H9 (cell line): ENCODE measurements around the gene GRM1. TPM values are rescaled to one million over a fixed set of nuclear protein-coding genes. Genes with fewer than 3 reads are reported as not detected.

Experiments used
- DNase-seq: peaks from one replicate; pipeline ENCODE4 v3.0.0-alpha.2; 2017
- H2AFZ ChIP-seq: one replicate; pipeline ENCODE4 v1.6.1; 2013; ENCODE audit warnings: mild to moderate bottlenecking, low read length, control low read depth, moderate library complexity
- H2AK5ac ChIP-seq: 2 replicates; pipeline ENCODE4 v1.6.1; 2013; ENCODE audit warnings: low read length, control low read depth, mixed read lengths; ENCODE audit not compliant: insufficient read length
- H2BK120ac ChIP-seq: one replicate; pipeline ENCODE4 v1.6.1; 2013; ENCODE audit warnings: low read depth, mild to moderate bottlenecking, low read length, control low read depth, inconsistent platforms; ENCODE audit not compliant: poor library complexity, severe bottlenecking
- H2BK12ac ChIP-seq: 2 replicates; pipeline ENCODE4 v1.6.1; 2013; ENCODE audit warnings: low read length, control low read depth, mixed read lengths, low read depth; ENCODE audit not compliant: insufficient read length
- H2BK15ac ChIP-seq: 2 replicates; pipeline ENCODE4 v1.6.1; 2013; ENCODE audit warnings: low read depth, low read length, control low read depth
- H2BK20ac ChIP-seq: one replicate; pipeline ENCODE4 v1.6.1; 2013; ENCODE audit warnings: low read depth, mild to moderate bottlenecking, low read length, control low read depth, inconsistent platforms; ENCODE audit not compliant: poor library complexity, severe bottlenecking
- H2BK5ac ChIP-seq: 2 replicates; pipeline ENCODE4 v1.6.1; 2013; ENCODE audit warnings: low read length, control low read depth, mixed read lengths; ENCODE audit not compliant: insufficient read length
- H3K14ac ChIP-seq: 2 replicates; pipeline ENCODE4 v1.6.1; 2013; ENCODE audit warnings: low read length, control low read depth; ENCODE audit not compliant: insufficient read depth
- H3K18ac ChIP-seq: 2 replicates; pipeline ENCODE4 v1.6.1; 2013; ENCODE audit warnings: low read depth, mild to moderate bottlenecking, mixed read lengths, low read length, control low read depth; ENCODE audit not compliant: insufficient read length
- H3K23ac ChIP-seq: 2 replicates; pipeline ENCODE4 v1.6.1; 2013; ENCODE audit warnings: low read length, control low read depth, mixed read lengths, low read depth; ENCODE audit not compliant: insufficient read length
- H3K23me2 ChIP-seq: 2 replicates; pipeline ENCODE4 v1.6.1; 2013; ENCODE audit warnings: low read depth, mild to moderate bottlenecking, mixed read lengths, low read length, control low read depth; ENCODE audit not compliant: insufficient read length, poor library complexity, severe bottlenecking
- H3K27ac ChIP-seq: 2 replicates; pipeline ENCODE4 v1.5.1; 2013; ENCODE audit warnings: low read length, control low read depth, mixed read lengths, low read depth; ENCODE audit not compliant: insufficient read length
- H3K27me3 ChIP-seq: 2 replicates; pipeline ENCODE4 v1.6.1; 2013; ENCODE audit warnings: low read length, control low read depth, inconsistent platforms; ENCODE audit not compliant: insufficient read depth
- H3K4ac ChIP-seq: 2 replicates; pipeline ENCODE4 v1.6.1; 2013; ENCODE audit warnings: low read depth, mild to moderate bottlenecking, control low read depth, inconsistent platforms, low read length, moderate library complexity
- H3K4me1 ChIP-seq: 2 replicates; pipeline ENCODE4 v1.6.1; 2013; ENCODE audit warnings: low read length, control low read depth, inconsistent platforms; ENCODE audit not compliant: insufficient read depth
- H3K4me2 ChIP-seq: 2 replicates; pipeline ENCODE4 v1.6.1; 2013; ENCODE audit warnings: low read length, control low read depth, mixed read lengths; ENCODE audit not compliant: insufficient read length, insufficient read depth
- H3K56ac ChIP-seq: 2 replicates; pipeline ENCODE4 v1.6.1; 2013; ENCODE audit warnings: low read depth, mild to moderate bottlenecking, mixed read lengths, low read length, control low read depth; ENCODE audit not compliant: insufficient read length
- H3K79me1 ChIP-seq: 2 replicates; pipeline ENCODE4 v1.6.1; 2013; ENCODE audit warnings: low read depth, mild to moderate bottlenecking, moderate library complexity, low read length, control low read depth, inconsistent platforms; ENCODE audit not compliant: insufficient read depth, poor library complexity, severe bottlenecking
- H3K79me2 ChIP-seq: 2 replicates; pipeline ENCODE4 v1.6.1; 2013; ENCODE audit warnings: low read length, control low read depth, inconsistent platforms; ENCODE audit not compliant: insufficient read depth
- H3K9ac ChIP-seq: 2 replicates; pipeline ENCODE4 v1.6.1; 2013; ENCODE audit warnings: low read length, control low read depth, mixed read lengths; ENCODE audit not compliant: insufficient read length; ENCODE audit errors: extremely low read depth
- H3K9me3 ChIP-seq: one replicate; pipeline ENCODE4 v1.6.1; 2013; ENCODE audit warnings: low read depth, low read length, inconsistent platforms; ENCODE audit not compliant: control insufficient read depth
- H3T11ph ChIP-seq: one replicate; pipeline ENCODE4 v1.6.1; 2013; ENCODE audit warnings: mild to moderate bottlenecking, low read length, control low read depth, inconsistent platforms
- H4K20me1 ChIP-seq: one replicate; pipeline ENCODE4 v1.6.1; 2013; ENCODE audit not compliant: control insufficient read depth, insufficient read length, insufficient read depth
- H4K5ac ChIP-seq: 2 replicates; pipeline ENCODE4 v1.6.1; 2013; ENCODE audit warnings: low read depth, mild to moderate bottlenecking, mixed read lengths, low read length, control low read depth; ENCODE audit not compliant: insufficient read length
- H4K8ac ChIP-seq: replicated peaks from 2 replicates; pipeline ENCODE4 v1.6.1; 2013; ENCODE audit warnings: low read length, control low read depth, mixed read lengths, low read depth; ENCODE audit not compliant: insufficient read length
- H4K91ac ChIP-seq: 2 replicates; pipeline ENCODE4 v1.6.1; 2013; ENCODE audit warnings: low read depth, mild to moderate bottlenecking, moderate library complexity, mixed read lengths, low read length, control low read depth; ENCODE audit not compliant: insufficient read length
- H3K27ac Mint-ChIP-seq, 3 experiments: 2 replicates in 2 of 3; 3 replicates in 1 of 3; pipeline ENCODE4 v1.8.0; 2020 to 2021; ENCODE audit warnings: mixed read lengths in 3 of 3, mild to moderate bottlenecking in 1 of 3, moderate library complexity in 1 of 3
- H3K27me3 Mint-ChIP-seq: 2 replicates; pipeline ENCODE4 v1.8.0; 2021; ENCODE audit warnings: low read depth, mild to moderate bottlenecking, moderate library complexity, mixed read lengths
- H3K36me3 Mint-ChIP-seq, 3 experiments: 2 replicates in 2 of 3; 3 replicates in 1 of 3; pipeline ENCODE4 v1.8.0; 2020 to 2021; ENCODE audit warnings: low read depth in 3 of 3, mixed read lengths in 3 of 3; ENCODE audit not compliant: insufficient read depth in 1 of 3
- H3K4me1 Mint-ChIP-seq, 2 experiments: 2 replicates each; pipeline ENCODE4 v1.8.0; 2020; ENCODE audit warnings: mixed read lengths in 2 of 2
- H3K4me3 Mint-ChIP-seq, 2 experiments: 2 replicates in 1 of 2; 3 replicates in 1 of 2; pipeline ENCODE4 v1.8.0; 2020 to 2021; ENCODE audit warnings: mild to moderate bottlenecking in 2 of 2, mixed read lengths in 2 of 2, moderate library complexity in 1 of 2
- H3K9me3 Mint-ChIP-seq, 2 experiments: 2 replicates in 1 of 2; 3 replicates in 1 of 2; pipeline ENCODE4 v1.8.0; 2020; ENCODE audit warnings: mild to moderate bottlenecking in 2 of 2, mixed read lengths in 2 of 2, moderate library complexity in 1 of 2
- CTCF ChIP-seq: fragments of 200-600 bp; sonication (generic); conservative IDR thresholded peaks from 3 replicates; pipeline ENCODE4 v1.8.0; 2021; ENCODE audit warnings: antibody characterized with exemption, mild to moderate bottlenecking
- WGBS: extraction: QIAGEN DNeasy Blood & Tissue Kit; methylation state at CpG from one replicate; pipeline ENCODE4 v1.1.7; 2013; ENCODE audit warnings: missing lambda C conversion rate, low lambda C conversion rate, mixed read lengths; ENCODE audit not compliant: insufficient read length; ENCODE audit errors: extremely low coverage; 5-methylcytosine and 5-hydroxymethylcytosine counted together
- total RNA-seq: library from RNA; stranded (reverse); gene quantifications from 2 replicates; pipeline ENCODE4 v1.2.1, GENCODE V29; 2021

GRM1 gene
- total RNA-seq, 1 experiment from 2014 or later: 0.39 TPM

GRCh38 chr6:146315381-146316174, 286.7 kb downstream of the GRM1 start:
- no peak overlapping the region for H4K8ac ChIP-seq
- Mint-ChIP-seq H3K9me3 (no peaks in the 10 kb centered on the region; a peak in 1 of 5 replicates), H3K36me3 (no peaks in the 10 kb centered on the region), H3K27ac (no peak overlapping the region), H3K27me3 (no peaks in the 10 kb centered on the region; the same call in 1 of the 2 replicates), H3K4me1 (no peaks in the 10 kb centered on the region), H3K4me3 (no peak overlapping the region)
- no CpG with 5 or more reads among the region's 4 CpGs for WGBS
- no peak overlapping the region for H3K18ac ChIP-seq
- DNase-seq: no peak
- H3K27ac ChIP-seq: no peak overlapping the region
- no peaks in the 10 kb centered on the region for H3K23me2 ChIP-seq
- H3K4ac ChIP-seq: no peak overlapping the region
- no peak overlapping the region for H3K4me2 ChIP-seq
- no peak for TF ChIP-seq CTCF
- H2BK5ac ChIP-seq: no peak overlapping the region
- no peaks in the 10 kb centered on the region for H3K79me1 ChIP-seq
- no peak overlapping the region for H2BK20ac ChIP-seq
- no peak overlapping the region for H4K5ac ChIP-seq
- no peak overlapping the region for H3T11ph ChIP-seq
- no peaks in the 10 kb centered on the region for H3K9me3 ChIP-seq
- H3K27me3 ChIP-seq: no peaks in the 10 kb centered on the region
- no peaks in the 10 kb centered on the region for H3K79me2 ChIP-seq
- no peak overlapping the region for H3K9ac ChIP-seq
- no peak overlapping the region for H2BK15ac ChIP-seq
- H2AFZ ChIP-seq: no peak overlapping the region
- H4K91ac ChIP-seq: no peak overlapping the region
- no peak overlapping the region for H3K23ac ChIP-seq
- H2BK120ac ChIP-seq: no peak overlapping the region
- H3K56ac ChIP-seq: no peak overlapping the region
- H2AK5ac ChIP-seq: no peak overlapping the region
- no peak overlapping the region for H3K14ac ChIP-seq
- no peaks in the 10 kb centered on the region for H4K20me1 ChIP-seq
- H3K4me1 ChIP-seq: no peaks in the 10 kb centered on the region
- no peak overlapping the region for H2BK12ac ChIP-seq
